ENCODE results near the gene VILL. TPM values are rescaled to one million over a fixed set of nuclear protein-coding genes. Genes with fewer than 3 reads are reported as not detected.
"Not testable (repeated sequence)": the region's sequence is repeated elsewhere in the genome, so short reads cannot be mapped to it uniquely, and the experiment has no call there.

Gene VILL
- total and polyA plus RNA-seq, 2 experiments from 2014 or later = 0.75 to 3.4 TPM

- no peak for TF ChIP-seq CTCF (IDR thresholded peaks at IDR 0.05; ENCODE audit: low read depth, low read length)
- Histone ChIP-seq H3K27ac (no peak overlapping the region), H3K4me3 (no peak overlapping the region), H3K36me3 (no peaks in the 10 kb centered on the region), H3K4me1 (ENCODE audit: low read depth) (peaks cover 6% of the 10 kb centered on the region), H3K9me3 (ENCODE audit: low read depth) (no peaks in the 10 kb centered on the region), H3K27me3 (no peaks in the 10 kb centered on the region)
- DNase-seq (ENCODE audit: low read depth in 1 of 2, low spot score in 1 of 2) = no peak
Observed at GRCh38 chr3:37987751-37988179, 2.8 kb upstream of the VILL start.

GRCh38 chr3:37988376-37988775 is 2.2 kb upstream of the VILL start:
- H3K27ac ChIP-seq; H3K9me3 ChIP-seq (ENCODE audit: low read depth); H3K4me3 ChIP-seq; H3K27me3 ChIP-seq; H3K4me1 ChIP-seq (ENCODE audit: low read depth); DNase-seq (ENCODE audit: low read depth in 1 of 2, low spot score in 1 of 2); H3K36me3 ChIP-seq: not testable (repeated sequence)

- no peak for DNase-seq (ENCODE audit: low read depth in 1 of 2, low spot score in 1 of 2)
- peaks cover 6% of the 10 kb centered on the region for H3K4me1 ChIP-seq (ENCODE audit: low read depth)
- no peak overlapping the region for H3K27ac ChIP-seq
- no peak for TF ChIP-seq CTCF (IDR thresholded peaks at IDR 0.05; ENCODE audit: low read depth, low read length)
- H3K9me3 ChIP-seq (ENCODE audit: low read depth) = no peaks in the 10 kb centered on the region
- no peaks in the 10 kb centered on the region for H3K27me3 ChIP-seq
- no peaks in the 10 kb centered on the region for H3K36me3 ChIP-seq
- no peak overlapping the region for H3K4me3 ChIP-seq
Observed at GRCh38 chr3:37988931-37989525, 1.6 kb upstream of the VILL start.

- DNase-seq (ENCODE audit: low read depth in 1 of 2, low spot score in 1 of 2) = no peak
- Histone ChIP-seq H3K9me3 (ENCODE audit: low read depth) (no peaks in the 10 kb centered on the region), H3K4me1 (ENCODE audit: low read depth) (peaks cover 6% of the 10 kb centered on the region), H3K27ac (no peak overlapping the region), H3K27me3 (no peaks in the 10 kb centered on the region), H3K36me3 (no peaks in the 10 kb centered on the region), H3K4me3 (no peak overlapping the region)
- TF ChIP-seq CTCF (IDR thresholded peaks at IDR 0.05; ENCODE audit: low read depth, low read length) = no peak
Observed at GRCh38 chr3:37989821-37990480, 635 bp upstream of the VILL start.

- Histone ChIP-seq H3K4me1 (ENCODE audit: low read depth) (peaks cover 6% of the 10 kb centered on the region), H3K27ac (no peak overlapping the region), H3K4me3 (no peak overlapping the region), H3K27me3 (no peaks in the 10 kb centered on the region), H3K36me3 (no peaks in the 10 kb centered on the region), H3K9me3 (ENCODE audit: low read depth) (no peaks in the 10 kb centered on the region)
- DNase-seq (ENCODE audit: low read depth in 1 of 2, low spot score in 1 of 2) = no peak
- TF ChIP-seq CTCF (IDR thresholded peaks at IDR 0.05; ENCODE audit: low read depth, low read length) = no peak
Observed at GRCh38 chr3:37991109-37991508, 523 bp downstream of the VILL start.

GRCh38 chr3:37991823-37992222 is 1.2 kb downstream of the VILL start:
- no peak for TF ChIP-seq CTCF (IDR thresholded peaks at IDR 0.05; ENCODE audit: low read depth, low read length)
- Histone ChIP-seq H3K27me3 (no peaks in the 10 kb centered on the region), H3K9me3 (ENCODE audit: low read depth) (no peaks in the 10 kb centered on the region), H3K4me3 (no peak overlapping the region), H3K27ac (no peak overlapping the region), H3K36me3 (no peaks in the 10 kb centered on the region), H3K4me1 (ENCODE audit: low read depth) (peaks cover 6% of the 10 kb centered on the region)
- no peak for DNase-seq (ENCODE audit: low read depth in 1 of 2, low spot score in 1 of 2)
